ENCODE results near the gene NKAPD1.

- TF ChIP-seq CTCF (conservative IDR thresholded peaks at IDR 0.05; ENCODE audit: low read length): no peak
- TF ChIP-seq EZH2phosphoT487 (IDR thresholded peaks at IDR 0.05; ENCODE audit: borderline replicate concordance): no peak
Observed at GRCh38 chr11:112127056-112127455, 53.0 kb downstream of the NKAPD1 start.
